Retina (tissue), 1 donor: Measurements from ENCODE around the gene RICTOR.

Experiments used
- DNase-seq: peaks from one replicate; pipeline ENCODE4 v3.0.0-alpha.2; 2016

RICTOR gene, protein sequence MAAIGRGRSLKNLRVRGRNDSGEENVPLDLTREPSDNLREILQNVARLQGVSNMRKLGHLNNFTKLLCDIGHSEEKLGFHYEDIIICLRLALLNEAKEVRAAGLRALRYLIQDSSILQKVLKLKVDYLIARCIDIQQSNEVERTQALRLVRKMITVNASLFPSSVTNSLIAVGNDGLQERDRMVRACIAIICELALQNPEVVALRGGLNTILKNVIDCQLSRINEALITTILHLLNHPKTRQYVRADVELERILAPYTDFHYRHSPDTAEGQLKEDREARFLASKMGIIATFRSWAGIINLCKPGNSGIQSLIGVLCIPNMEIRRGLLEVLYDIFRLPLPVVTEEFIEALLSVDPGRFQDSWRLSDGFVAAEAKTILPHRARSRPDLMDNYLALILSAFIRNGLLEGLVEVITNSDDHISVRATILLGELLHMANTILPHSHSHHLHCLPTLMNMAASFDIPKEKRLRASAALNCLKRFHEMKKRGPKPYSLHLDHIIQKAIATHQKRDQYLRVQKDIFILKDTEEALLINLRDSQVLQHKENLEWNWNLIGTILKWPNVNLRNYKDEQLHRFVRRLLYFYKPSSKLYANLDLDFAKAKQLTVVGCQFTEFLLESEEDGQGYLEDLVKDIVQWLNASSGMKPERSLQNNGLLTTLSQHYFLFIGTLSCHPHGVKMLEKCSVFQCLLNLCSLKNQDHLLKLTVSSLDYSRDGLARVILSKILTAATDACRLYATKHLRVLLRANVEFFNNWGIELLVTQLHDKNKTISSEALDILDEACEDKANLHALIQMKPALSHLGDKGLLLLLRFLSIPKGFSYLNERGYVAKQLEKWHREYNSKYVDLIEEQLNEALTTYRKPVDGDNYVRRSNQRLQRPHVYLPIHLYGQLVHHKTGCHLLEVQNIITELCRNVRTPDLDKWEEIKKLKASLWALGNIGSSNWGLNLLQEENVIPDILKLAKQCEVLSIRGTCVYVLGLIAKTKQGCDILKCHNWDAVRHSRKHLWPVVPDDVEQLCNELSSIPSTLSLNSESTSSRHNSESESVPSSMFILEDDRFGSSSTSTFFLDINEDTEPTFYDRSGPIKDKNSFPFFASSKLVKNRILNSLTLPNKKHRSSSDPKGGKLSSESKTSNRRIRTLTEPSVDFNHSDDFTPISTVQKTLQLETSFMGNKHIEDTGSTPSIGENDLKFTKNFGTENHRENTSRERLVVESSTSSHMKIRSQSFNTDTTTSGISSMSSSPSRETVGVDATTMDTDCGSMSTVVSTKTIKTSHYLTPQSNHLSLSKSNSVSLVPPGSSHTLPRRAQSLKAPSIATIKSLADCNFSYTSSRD (N-terminal part only)

DNA sequence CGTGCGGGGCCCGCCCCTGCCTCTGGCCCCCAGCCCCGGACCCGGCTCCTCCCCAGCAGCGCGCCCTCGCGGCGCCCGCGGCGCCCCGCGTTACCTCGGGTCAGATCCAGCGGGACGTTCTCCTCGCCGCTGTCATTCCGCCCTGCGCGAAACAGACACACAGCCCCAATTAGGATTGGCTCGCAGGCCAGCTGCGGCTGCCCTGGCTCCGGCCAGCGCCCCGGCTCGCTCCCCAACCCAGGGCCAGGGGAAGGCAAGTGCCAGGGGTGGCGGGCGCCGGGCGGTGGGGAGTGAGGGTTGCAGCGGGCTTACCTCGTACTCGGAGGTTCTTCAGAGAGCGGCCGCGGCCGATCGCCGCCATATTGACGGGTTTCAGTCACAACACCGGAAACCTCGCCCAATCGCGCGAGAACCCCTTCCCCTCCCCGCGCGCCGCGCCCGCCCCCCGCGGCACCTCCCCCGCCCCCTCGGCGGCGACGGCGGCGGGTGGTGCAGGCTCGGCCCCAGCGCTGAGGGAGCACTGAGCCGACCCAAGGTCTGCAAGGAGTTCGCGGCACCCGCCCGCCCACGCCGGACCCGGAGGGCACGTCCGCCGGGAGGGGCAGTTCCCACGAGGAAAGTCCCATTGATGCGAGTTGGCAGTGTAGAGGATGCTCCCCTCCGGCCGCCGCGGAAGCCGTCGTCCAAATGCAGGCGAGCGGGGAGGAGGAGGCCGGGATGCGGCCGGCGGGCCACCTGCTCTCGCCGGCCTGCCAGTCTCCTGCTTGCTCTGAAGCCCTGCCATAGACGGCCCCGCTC is at the start of gene RICTOR:
Gene RICTOR (minus strand): TSS at position 383 of the 798 bp plus-strand sequence. CDS start 22 bp downstream, at position 361.
- peak; percentile 96 for DNase-seq

GRCh38 chr5:39121922-39122321 is 47.7 kb upstream of the RICTOR start:
- DNase-seq = no peak

DNA sequence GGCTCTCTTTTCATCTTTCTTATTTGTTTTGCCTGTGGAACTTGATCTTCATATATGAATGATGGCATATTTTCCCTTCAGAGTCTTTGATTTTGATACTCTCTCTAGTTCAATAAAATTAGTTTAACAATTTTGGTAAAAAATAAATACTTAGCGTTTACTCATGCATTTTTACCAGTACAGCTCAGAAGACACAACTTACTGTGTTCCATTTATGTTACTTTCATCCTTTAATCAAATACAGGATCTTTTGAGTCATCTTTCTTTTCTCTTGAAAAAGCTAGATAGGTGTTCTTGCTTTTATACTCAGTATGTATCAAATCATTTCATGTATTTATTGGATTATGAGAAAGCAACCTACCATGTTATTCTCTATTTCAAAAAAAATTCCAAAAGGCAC is 47.1 kb upstream of the RICTOR start:
- no peak for DNase-seq

DNA sequence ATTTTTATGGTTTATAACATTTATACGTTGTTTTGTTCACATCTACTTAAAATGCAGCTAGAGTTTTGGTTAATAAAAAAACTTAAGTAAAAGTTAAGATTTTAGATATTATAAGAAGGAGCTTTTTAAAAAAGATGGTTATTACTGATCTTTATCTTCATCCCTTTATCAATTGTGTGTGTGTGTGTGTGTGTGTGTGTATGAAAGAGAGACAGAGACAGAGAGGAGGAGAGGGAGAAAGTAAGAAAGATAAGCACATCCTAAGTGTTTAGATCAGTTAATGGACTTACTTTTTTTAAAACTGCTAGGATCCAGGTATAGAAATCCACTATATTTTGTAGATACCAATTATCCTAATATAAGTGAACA is 45.8 kb upstream of the RICTOR start:
- no peak for DNase-seq

GRCh38 chr5:39119404-39120051 is 45.3 kb upstream of the RICTOR start:
- no peak for DNase-seq

- DNase-seq = no peak
Measured at GRCh38 chr5:39118638-39119037, 44.4 kb upstream of the RICTOR start.

- no peak for DNase-seq
Measured at GRCh38 chr5:39117401-39117800, 43.2 kb upstream of the RICTOR start.

DNA sequence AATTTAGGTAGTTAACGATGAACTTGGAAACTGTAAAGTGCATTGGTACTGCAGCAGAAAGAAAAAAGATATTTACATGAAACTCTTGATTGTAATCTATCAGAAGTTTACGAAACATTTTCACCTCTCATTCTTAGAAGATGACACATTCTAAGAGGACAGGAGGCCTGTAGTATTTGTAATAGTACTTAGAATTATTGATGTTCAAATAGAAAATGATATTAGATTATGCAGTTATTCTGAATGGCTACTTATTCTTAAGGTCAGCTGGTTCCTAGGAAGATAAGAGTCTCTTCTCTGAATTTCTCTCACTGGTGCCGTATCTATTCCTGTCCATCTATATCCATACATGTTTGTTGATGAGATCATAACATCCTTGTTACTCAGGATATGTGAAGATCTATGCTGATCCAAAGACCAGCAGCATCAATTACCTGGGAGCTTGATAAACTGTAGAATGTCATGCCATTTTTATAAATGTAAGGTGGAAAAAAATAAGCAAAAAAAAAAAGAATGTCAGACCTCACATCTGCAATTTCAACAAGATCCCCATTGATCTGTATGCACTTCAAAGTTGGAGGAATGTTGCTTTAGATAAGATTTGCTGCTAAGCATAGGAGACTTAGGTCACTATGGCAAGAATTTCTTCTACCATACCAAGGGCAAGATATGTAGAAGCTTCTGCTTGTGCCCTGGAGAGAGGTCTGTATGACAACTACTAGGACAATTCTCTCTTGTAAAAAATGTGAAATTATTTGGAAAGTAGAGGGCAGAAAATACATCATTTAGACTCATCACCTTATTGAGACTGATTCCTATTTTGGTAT is 42.4 kb upstream of the RICTOR start:
- DNase-seq = no peak

- DNase-seq = no peak
Measured at GRCh38 chr5:39115644-39116343, 41.6 kb upstream of the RICTOR start.

DNA sequence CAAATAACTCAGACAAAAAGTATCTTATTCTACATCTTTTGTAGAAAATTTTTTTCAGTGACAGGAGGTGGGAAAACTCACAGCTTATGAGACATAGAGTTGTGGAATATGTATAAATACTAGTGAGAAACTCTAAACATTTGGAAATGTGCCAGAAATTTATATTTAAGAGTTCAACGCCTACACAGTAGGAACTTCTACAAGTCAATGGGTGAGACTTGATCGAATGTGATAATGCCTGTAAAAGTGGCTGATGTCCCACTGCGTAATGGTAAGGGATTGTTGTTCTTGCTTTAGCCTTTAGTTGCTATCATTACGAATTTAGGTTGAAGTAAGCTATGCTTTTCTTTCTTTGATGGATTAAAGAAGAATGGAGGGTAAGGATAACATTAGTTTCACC is 40.0 kb upstream of the RICTOR start:
- no peak for DNase-seq

GRCh38 chr5:39113354-39113953 is 39.3 kb upstream of the RICTOR start:
- DNase-seq = no peak

GRCh38 chr5:39109606-39110005 is 35.4 kb upstream of the RICTOR start:
- no peak for DNase-seq

- DNase-seq = no peak
Measured at GRCh38 chr5:39108987-39109386, 34.8 kb upstream of the RICTOR start.

- DNase-seq = no peak
Measured at GRCh38 chr5:39107350-39107749, 33.2 kb upstream of the RICTOR start.

DNA sequence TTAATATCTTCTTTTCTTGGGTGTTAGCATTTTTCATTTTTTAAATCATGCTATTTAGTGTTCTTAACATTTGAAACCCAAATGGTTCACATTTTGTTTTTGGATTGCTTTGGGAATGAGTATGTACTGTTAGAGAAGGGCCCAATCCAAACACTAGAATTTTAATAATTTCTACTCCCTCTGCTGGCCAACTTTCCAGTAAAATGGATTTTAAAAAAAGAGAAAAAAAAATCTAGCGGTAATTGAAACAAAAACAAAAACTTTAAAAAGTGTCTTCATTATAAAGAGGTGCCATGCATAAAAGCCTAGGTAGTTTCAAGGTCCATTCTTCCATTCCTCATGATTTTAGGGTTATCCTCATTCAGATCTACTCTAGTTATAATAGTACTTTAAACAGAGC is 32.1 kb upstream of the RICTOR start:
- no peak for DNase-seq

DNA sequence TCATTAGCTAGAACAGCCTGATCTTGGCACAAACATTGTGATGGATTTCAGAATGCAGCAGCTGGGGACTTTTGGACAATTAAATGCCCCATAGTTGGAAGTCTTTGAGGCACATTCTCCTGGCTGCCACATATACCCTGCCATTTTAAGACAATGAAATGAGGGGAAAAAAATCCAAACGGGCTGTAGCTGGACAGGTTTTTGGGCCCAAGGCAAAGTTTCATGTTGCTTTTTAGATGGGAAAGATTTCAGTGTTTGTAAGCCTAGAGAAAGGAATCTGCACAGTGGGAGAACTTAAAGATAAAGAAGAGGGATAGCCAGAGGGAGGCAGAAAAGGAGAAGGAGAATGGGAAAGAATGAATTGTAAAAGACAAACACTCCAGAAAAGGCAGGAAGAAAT is 30.0 kb upstream of the RICTOR start:
- no peak for DNase-seq

DNA sequence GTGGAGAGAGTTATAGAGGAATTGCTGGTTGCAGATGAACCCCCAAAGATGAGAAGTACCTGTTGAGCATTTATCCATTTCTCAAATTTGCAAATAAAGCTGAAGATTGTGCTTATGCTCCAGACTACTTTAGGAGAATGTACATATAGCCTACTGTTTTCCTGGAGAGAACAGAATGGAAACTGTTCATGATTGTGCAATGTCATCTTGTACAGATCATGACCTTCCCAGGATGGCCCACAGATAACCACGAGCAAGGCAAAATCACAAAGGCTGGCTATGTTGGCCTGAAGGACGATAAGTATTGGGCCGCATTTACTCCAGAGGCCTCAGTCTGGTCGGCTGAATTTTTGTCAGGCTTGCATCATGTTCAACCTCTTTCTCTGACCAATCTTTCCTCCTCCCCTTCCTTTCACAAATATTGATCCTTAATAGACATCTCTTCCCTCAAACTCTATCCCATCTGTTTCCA is 28.5 kb upstream of the RICTOR start:
- no peak for DNase-seq

- DNase-seq = no peak
Measured at GRCh38 chr5:39100851-39101396, 26.7 kb upstream of the RICTOR start.

- DNase-seq = no peak
Measured at GRCh38 chr5:39100301-39100850, 26.2 kb upstream of the RICTOR start.
